Omental fat pad (tissue), 4 donors: ENCODE data around the gene DPP6. TPM values are rescaled to one million over a fixed set of nuclear protein-coding genes. Genes with fewer than 3 reads are reported as not detected.
"Not testable (repeated sequence)": the region's sequence is repeated elsewhere in the genome, so short reads cannot be mapped to it uniquely, and the experiment has no call there.

Experiments
- ATAC-seq: fragments of 150-250 bp; one replicate; pipeline ENCODE4 v1.9.1; 2016; ENCODE audit warnings: mild to moderate bottlenecking, moderate library complexity; ENCODE audit not compliant: low FRiP score
- DNase-seq: peaks from one replicate; pipeline ENCODE4 v3.0.0-alpha.2; 2019; ENCODE audit warnings: low spot score
- total RNA-seq, 4 donors: library from RNA; depleted of rRNA; stranded (reverse); fragments of >200 nt; gene quantifications; one replicate each; pipeline ENCODE4 v1.1.0, GENCODE V29; 2016

The DPP6 gene
- 1 to 10 TPM in 2 of 4 donors, under 1 TPM in 2; 0.13 to 1.8 (median 1.3) TPM for total RNA-seq

DNA sequence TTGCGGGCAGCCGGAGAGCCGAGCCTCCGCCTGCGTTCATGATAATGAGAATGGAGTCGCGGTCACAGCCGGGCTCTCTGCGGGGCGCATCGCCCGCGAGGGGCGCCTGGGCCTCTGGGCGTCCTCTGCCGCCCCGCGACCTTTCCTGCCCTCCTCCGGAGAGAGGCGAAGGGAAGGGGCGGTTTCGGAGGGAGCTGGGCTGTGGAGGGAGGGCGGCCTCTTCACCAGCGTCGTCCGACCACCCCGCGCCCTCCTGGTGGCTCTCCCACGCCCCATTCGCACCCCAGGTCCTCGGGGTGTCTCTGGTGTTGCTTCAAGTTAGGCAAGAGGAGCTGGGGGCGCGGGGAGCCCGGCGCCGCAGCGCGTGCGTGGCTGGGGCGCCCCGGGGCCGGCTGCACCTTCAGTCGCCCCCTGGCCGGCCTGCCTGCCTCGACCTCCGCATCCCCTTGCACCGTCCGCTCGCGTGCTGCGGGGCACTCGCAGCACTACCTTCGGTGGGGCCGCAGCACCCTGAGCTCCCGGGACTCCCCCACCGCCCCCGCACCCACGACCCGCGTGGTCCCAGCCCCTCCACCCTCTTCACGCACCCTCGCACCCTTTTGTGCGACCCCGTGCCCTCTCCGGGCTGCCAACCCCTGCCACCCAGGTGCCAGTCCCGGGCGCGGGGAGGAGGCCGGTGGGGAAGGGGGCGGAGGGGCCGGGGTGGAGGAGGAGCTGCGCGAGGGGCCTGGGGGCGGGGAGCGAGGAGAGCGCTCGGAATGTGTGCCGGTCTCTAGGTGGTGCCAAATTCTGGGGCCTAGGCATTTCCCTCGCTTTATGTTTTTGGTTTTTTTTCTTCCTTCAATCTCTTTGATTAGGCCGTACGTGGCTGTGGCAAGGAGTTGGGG, at the start of gene DPP6:
Gene DPP6, plus strand, starts transcription at position 756 of the 887 bp plus-strand sequence.
- not testable (repeated sequence) for DNase-seq, ATAC-seq

DNA sequence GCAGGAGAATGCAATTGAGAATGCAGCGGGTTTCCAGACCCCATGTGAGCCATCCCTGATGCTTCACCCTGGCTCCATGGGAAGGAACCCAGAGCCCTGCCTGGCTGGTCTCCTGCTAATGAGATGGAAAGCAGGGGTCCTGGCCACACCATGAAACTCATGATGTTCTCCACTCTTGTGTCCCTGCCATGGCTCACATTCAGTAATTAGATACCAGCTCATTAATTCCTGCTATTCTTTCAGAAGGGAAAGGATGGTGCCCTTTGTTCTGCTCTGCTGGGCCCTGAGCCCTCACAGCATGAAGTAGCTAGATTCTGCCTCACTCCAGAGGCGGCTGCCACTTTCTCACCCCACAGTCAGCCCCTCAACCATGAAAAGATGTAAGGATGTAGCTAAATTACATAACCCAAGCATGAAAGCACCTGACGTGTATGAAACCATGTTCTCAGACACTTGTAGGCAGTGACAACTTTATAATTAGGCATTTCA, 42.7 kb upstream of the DPP6 start:
- ATAC-seq, DNase-seq: not testable (repeated sequence)

- DNase-seq, ATAC-seq: not testable (repeated sequence)
Measured at GRCh38 chr7:154010726-154011568, 41.3 kb upstream of the DPP6 start.

DNA sequence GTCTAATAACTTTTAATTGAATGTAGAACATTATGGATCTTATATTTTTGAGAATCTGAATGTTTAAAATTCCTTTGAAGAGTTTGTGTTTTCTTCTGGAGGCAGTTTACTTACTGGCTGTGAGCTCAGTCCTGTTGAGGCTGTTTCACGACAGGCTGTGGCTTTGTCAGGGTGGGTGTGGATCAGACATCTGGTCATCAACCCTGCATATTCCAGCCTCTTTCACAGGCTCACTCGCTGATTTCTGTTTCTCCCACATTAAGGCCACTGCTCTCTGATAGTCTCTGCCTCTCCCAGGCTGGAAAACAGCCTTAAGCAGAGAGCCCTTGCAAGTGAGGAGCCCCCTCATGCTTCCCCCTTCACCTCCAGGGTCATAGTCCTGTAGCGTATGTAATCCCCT, 39.4 kb upstream of the DPP6 start:
- DNase-seq, ATAC-seq: not testable (repeated sequence)

GRCh38 chr7:154015636-154016035, 36.6 kb upstream of the DPP6 start:
- DNase-seq = not testable (repeated sequence)

GRCh38 chr7:154018354-154018753, 33.8 kb upstream of the DPP6 start:
- DNase-seq = not testable (repeated sequence)

More at GRCh38 chr7:154015636-154016035, 36.6 kb upstream of the DPP6 start:
- not testable (repeated sequence) for ATAC-seq

GRCh38 chr7:154027805-154028204, 24.4 kb upstream of the DPP6 start:
- not testable (repeated sequence) for DNase-seq, ATAC-seq

More at GRCh38 chr7:154018354-154018753, 33.8 kb upstream of the DPP6 start:
- not testable (repeated sequence) for ATAC-seq

DNA sequence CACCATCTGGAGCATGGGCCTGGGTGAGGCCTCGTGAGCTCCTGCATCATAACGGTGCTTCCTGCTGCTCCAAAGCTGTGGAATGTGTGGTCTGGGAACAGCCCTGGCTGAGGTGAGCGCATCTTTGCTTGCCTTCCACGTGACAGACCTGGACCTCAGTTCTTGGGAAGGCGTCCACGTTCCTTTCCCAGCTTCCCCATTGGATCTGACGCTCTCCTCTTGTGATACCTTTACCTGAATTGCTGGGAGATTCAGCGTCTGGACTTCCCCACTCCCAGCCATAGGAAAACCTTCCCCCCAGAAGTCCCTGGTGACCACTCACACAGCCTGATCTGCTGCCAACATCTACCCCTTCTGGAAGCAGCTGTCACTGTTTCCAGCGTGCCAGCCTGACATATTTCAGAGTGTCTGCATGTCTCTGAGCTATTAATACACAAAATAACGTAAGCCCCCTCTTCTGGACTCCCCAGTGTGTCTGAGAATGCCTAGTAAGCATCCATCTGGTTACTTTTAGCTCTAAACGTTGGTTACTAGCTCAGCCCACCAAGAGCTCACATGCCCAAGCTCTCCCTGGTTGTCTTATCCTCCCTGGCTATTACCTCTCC, 21.6 kb upstream of the DPP6 start:
- not testable (repeated sequence) for ATAC-seq, DNase-seq

DNA sequence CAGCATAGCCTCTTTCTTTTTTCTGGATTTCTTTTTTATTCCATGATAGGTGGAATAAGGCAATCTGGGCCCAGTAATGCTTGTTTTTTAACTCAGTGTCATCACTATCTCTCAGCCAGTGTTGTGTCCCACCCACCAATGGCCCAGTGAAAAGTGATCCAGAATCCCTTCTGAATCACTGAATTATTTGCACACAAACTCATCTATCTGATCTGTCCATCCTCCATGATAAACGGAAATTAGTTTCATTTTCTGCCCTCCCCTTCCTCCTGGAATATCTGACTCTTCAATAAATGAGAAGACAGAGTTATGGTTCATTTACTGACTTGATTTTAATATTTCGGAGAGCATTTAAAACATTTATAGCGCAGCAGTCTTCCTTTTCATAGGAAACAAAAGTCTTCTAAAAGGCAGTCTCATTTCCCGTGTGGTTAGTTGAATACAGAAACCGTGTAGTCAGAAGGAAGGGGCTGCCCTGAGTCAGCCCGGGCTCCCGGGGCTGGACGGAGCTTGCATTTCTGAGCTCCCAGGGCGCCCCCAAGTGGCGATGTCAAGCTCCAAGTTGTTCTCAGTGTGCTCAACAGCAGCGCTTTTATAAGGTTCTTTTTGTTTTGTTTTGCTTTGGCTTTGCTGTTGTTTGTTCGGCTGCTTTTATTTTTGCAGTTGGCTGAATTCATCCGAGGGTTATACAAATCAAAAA, 12.6 kb upstream of the DPP6 start:
- ATAC-seq (peak; percentile 87), DNase-seq (peak; percentile 33)

- ATAC-seq, DNase-seq: not testable (repeated sequence)
Measured at GRCh38 chr7:154050394-154050793, 1.8 kb upstream of the DPP6 start.

- not testable (repeated sequence) for DNase-seq
- peak; percentile 70 for ATAC-seq
Measured at GRCh38 chr7:154051006-154051642, 1.1 kb upstream of the DPP6 start.

- ATAC-seq, DNase-seq: not testable (repeated sequence)
Measured at GRCh38 chr7:154052530-154053252, 493 bp downstream of the DPP6 start.

DNA sequence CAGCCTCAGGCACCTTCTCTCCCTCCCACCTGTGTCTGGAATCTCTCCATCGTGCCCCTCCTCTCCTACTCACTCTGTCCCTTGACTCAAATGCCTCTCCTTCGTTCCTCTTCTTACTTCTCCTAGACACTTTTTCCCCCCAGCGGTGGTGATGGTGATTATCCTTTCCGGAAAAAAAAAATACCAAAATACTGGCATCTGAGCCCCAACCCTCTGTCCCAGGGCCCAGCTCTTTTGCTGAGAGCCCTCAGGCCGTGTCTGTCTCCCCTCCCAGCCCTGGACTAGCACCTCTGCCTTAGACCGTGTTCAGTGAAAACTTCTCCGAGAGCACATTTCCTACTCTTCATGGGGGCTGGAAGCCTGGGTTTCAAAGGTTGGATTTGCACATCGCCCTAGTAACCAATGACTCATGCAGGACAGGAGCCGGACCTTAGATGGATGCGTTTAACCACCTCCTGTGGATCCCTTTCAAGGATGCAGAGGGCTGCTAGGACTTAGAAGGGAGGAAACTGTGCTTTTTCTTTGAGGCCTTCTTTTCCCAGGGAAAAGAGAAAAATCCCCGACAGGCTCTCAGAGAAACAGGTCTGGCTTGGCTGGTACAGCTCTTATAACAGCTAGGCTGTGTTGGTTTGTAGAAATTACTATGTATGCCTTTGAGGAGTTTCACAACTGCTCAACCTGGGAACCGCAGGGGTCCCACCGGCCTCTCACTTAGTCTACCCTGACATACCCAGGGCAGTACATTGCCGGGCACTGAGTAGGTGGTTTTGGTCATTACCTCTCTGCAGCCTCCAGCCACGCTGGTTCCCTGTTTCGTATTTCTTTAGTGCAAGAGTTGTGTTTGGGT, 1.5 kb downstream of the DPP6 start:
- DNase-seq, ATAC-seq: not testable (repeated sequence)

DNA sequence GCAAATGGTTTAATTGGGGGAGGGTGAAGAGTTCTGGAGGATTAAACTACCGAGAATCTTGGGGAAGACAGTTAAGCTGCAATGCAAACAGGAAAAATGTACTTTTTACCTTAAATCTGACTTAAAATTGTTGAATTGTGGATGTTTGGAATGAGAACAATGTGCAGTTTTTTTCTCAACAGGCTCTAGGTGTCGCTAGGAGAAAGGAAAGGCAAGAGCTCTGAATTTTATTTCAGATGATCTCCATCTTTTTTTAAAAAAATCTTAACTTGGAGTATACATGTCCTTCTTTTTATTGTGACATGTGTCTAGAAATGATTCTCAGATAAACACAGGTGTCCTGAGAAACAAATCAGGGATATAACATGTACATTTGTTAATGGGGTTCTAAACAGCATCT, 2.5 kb downstream of the DPP6 start:
- not testable (repeated sequence) for ATAC-seq, DNase-seq

- DNase-seq, ATAC-seq: not testable (repeated sequence)
Measured at GRCh38 chr7:154055491-154056106, 3.4 kb downstream of the DPP6 start.

DNA sequence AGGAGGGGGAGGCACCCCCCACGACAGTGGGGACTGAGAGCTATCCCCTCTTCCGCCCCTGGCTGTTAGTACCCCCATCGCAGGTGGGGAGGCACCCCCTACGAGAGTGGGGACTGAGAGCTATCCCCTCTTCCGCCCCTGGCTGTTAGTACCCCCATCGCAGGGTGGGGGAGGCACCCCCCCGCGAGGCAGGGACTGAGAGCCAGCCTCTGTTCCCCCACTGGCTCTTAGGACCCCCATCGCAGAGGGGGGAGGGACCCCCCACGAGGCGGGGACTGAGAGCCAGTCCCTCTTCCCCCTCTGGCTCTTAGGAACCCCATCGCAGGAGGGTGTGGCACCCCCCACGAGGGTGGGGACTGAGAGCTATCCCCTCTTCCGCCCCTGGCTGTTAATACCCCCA, 6.6 kb downstream of the DPP6 start:
- not testable (repeated sequence) for ATAC-seq, DNase-seq
